H9 (cell line): ENCODE results near the gene DCAF7. TPM values are rescaled to one million over a fixed set of nuclear protein-coding genes. Genes with fewer than 3 reads are reported as not detected.

Experiments
- DNase-seq: peaks from one replicate; pipeline ENCODE4 v3.0.0-alpha.2; 2017
- H2AFZ ChIP-seq: one replicate; pipeline ENCODE4 v1.6.1; 2013; ENCODE audit warnings: mild to moderate bottlenecking, low read length, control low read depth, moderate library complexity
- H2AK5ac ChIP-seq: 2 replicates; pipeline ENCODE4 v1.6.1; 2013; ENCODE audit warnings: low read length, control low read depth, mixed read lengths; ENCODE audit not compliant: insufficient read length
- H2BK120ac ChIP-seq: one replicate; pipeline ENCODE4 v1.6.1; 2013; ENCODE audit warnings: low read depth, mild to moderate bottlenecking, low read length, control low read depth, inconsistent platforms; ENCODE audit not compliant: poor library complexity, severe bottlenecking
- H2BK12ac ChIP-seq: 2 replicates; pipeline ENCODE4 v1.6.1; 2013; ENCODE audit warnings: low read length, control low read depth, mixed read lengths, low read depth; ENCODE audit not compliant: insufficient read length
- H2BK15ac ChIP-seq: 2 replicates; pipeline ENCODE4 v1.6.1; 2013; ENCODE audit warnings: low read depth, low read length, control low read depth
- H2BK20ac ChIP-seq: one replicate; pipeline ENCODE4 v1.6.1; 2013; ENCODE audit warnings: low read depth, mild to moderate bottlenecking, low read length, control low read depth, inconsistent platforms; ENCODE audit not compliant: poor library complexity, severe bottlenecking
- H2BK5ac ChIP-seq: 2 replicates; pipeline ENCODE4 v1.6.1; 2013; ENCODE audit warnings: low read length, control low read depth, mixed read lengths; ENCODE audit not compliant: insufficient read length
- H3K14ac ChIP-seq: 2 replicates; pipeline ENCODE4 v1.6.1; 2013; ENCODE audit warnings: low read length, control low read depth; ENCODE audit not compliant: insufficient read depth
- H3K18ac ChIP-seq: 2 replicates; pipeline ENCODE4 v1.6.1; 2013; ENCODE audit warnings: low read depth, mild to moderate bottlenecking, mixed read lengths, low read length, control low read depth; ENCODE audit not compliant: insufficient read length
- H3K23ac ChIP-seq: 2 replicates; pipeline ENCODE4 v1.6.1; 2013; ENCODE audit warnings: low read length, control low read depth, mixed read lengths, low read depth; ENCODE audit not compliant: insufficient read length
- H3K23me2 ChIP-seq: 2 replicates; pipeline ENCODE4 v1.6.1; 2013; ENCODE audit warnings: low read depth, mild to moderate bottlenecking, mixed read lengths, low read length, control low read depth; ENCODE audit not compliant: insufficient read length, poor library complexity, severe bottlenecking
- H3K27ac ChIP-seq: 2 replicates; pipeline ENCODE4 v1.5.1; 2013; ENCODE audit warnings: low read length, control low read depth, mixed read lengths, low read depth; ENCODE audit not compliant: insufficient read length
- H3K27me3 ChIP-seq: 2 replicates; pipeline ENCODE4 v1.6.1; 2013; ENCODE audit warnings: low read length, control low read depth, inconsistent platforms; ENCODE audit not compliant: insufficient read depth
- H3K4ac ChIP-seq: 2 replicates; pipeline ENCODE4 v1.6.1; 2013; ENCODE audit warnings: low read depth, mild to moderate bottlenecking, control low read depth, inconsistent platforms, low read length, moderate library complexity
- H3K4me1 ChIP-seq: 2 replicates; pipeline ENCODE4 v1.6.1; 2013; ENCODE audit warnings: low read length, control low read depth, inconsistent platforms; ENCODE audit not compliant: insufficient read depth
- H3K4me2 ChIP-seq: 2 replicates; pipeline ENCODE4 v1.6.1; 2013; ENCODE audit warnings: low read length, control low read depth, mixed read lengths; ENCODE audit not compliant: insufficient read length, insufficient read depth
- H3K56ac ChIP-seq: 2 replicates; pipeline ENCODE4 v1.6.1; 2013; ENCODE audit warnings: low read depth, mild to moderate bottlenecking, mixed read lengths, low read length, control low read depth; ENCODE audit not compliant: insufficient read length
- H3K79me1 ChIP-seq: 2 replicates; pipeline ENCODE4 v1.6.1; 2013; ENCODE audit warnings: low read depth, mild to moderate bottlenecking, moderate library complexity, low read length, control low read depth, inconsistent platforms; ENCODE audit not compliant: insufficient read depth, poor library complexity, severe bottlenecking
- H3K79me2 ChIP-seq: 2 replicates; pipeline ENCODE4 v1.6.1; 2013; ENCODE audit warnings: low read length, control low read depth, inconsistent platforms; ENCODE audit not compliant: insufficient read depth
- H3K9ac ChIP-seq: 2 replicates; pipeline ENCODE4 v1.6.1; 2013; ENCODE audit warnings: low read length, control low read depth, mixed read lengths; ENCODE audit not compliant: insufficient read length; ENCODE audit errors: extremely low read depth
- H3K9me3 ChIP-seq: one replicate; pipeline ENCODE4 v1.6.1; 2013; ENCODE audit warnings: low read depth, low read length, inconsistent platforms; ENCODE audit not compliant: control insufficient read depth
- H3T11ph ChIP-seq: one replicate; pipeline ENCODE4 v1.6.1; 2013; ENCODE audit warnings: mild to moderate bottlenecking, low read length, control low read depth, inconsistent platforms
- H4K20me1 ChIP-seq: one replicate; pipeline ENCODE4 v1.6.1; 2013; ENCODE audit not compliant: control insufficient read depth, insufficient read length, insufficient read depth
- H4K5ac ChIP-seq: 2 replicates; pipeline ENCODE4 v1.6.1; 2013; ENCODE audit warnings: low read depth, mild to moderate bottlenecking, mixed read lengths, low read length, control low read depth; ENCODE audit not compliant: insufficient read length
- H4K8ac ChIP-seq: replicated peaks from 2 replicates; pipeline ENCODE4 v1.6.1; 2013; ENCODE audit warnings: low read length, control low read depth, mixed read lengths, low read depth; ENCODE audit not compliant: insufficient read length
- H4K91ac ChIP-seq: 2 replicates; pipeline ENCODE4 v1.6.1; 2013; ENCODE audit warnings: low read depth, mild to moderate bottlenecking, moderate library complexity, mixed read lengths, low read length, control low read depth; ENCODE audit not compliant: insufficient read length
- H3K27ac Mint-ChIP-seq, 3 experiments: 2 replicates in 2 of 3; 3 replicates in 1 of 3; pipeline ENCODE4 v1.8.0; 2020 to 2021; ENCODE audit warnings: mixed read lengths in 3 of 3, mild to moderate bottlenecking in 1 of 3, moderate library complexity in 1 of 3
- H3K27me3 Mint-ChIP-seq: 2 replicates; pipeline ENCODE4 v1.8.0; 2021; ENCODE audit warnings: low read depth, mild to moderate bottlenecking, moderate library complexity, mixed read lengths
- H3K36me3 Mint-ChIP-seq, 3 experiments: 2 replicates in 2 of 3; 3 replicates in 1 of 3; pipeline ENCODE4 v1.8.0; 2020 to 2021; ENCODE audit warnings: low read depth in 3 of 3, mixed read lengths in 3 of 3; ENCODE audit not compliant: insufficient read depth in 1 of 3
- H3K4me1 Mint-ChIP-seq, 2 experiments: 2 replicates each; pipeline ENCODE4 v1.8.0; 2020; ENCODE audit warnings: mixed read lengths in 2 of 2
- H3K4me3 Mint-ChIP-seq, 2 experiments: 2 replicates in 1 of 2; 3 replicates in 1 of 2; pipeline ENCODE4 v1.8.0; 2020 to 2021; ENCODE audit warnings: mild to moderate bottlenecking in 2 of 2, mixed read lengths in 2 of 2, moderate library complexity in 1 of 2
- H3K9me3 Mint-ChIP-seq, 2 experiments: 2 replicates in 1 of 2; 3 replicates in 1 of 2; pipeline ENCODE4 v1.8.0; 2020; ENCODE audit warnings: mild to moderate bottlenecking in 2 of 2, mixed read lengths in 2 of 2, moderate library complexity in 1 of 2
- WGBS: extraction: QIAGEN DNeasy Blood & Tissue Kit; methylation state at CpG from one replicate; pipeline ENCODE4 v1.1.7; 2013; ENCODE audit warnings: missing lambda C conversion rate, low lambda C conversion rate, mixed read lengths; ENCODE audit not compliant: insufficient read length; ENCODE audit errors: extremely low coverage; 5-methylcytosine and 5-hydroxymethylcytosine counted together
- total RNA-seq: library from RNA; stranded (reverse); gene quantifications from 2 replicates; pipeline ENCODE4 v1.2.1, GENCODE V29; 2021
- TF ChIP-seq, protein P1 (sequence below): fragments of 200-600 bp; sonication (generic); conservative IDR thresholded peaks from 3 replicates; pipeline ENCODE4 v1.8.0; 2021; ENCODE audit warnings: antibody characterized with exemption, mild to moderate bottlenecking

The DCAF7 gene
- total RNA-seq, 1 experiment from 2014 or later, result 86.2 TPM

DNA sequence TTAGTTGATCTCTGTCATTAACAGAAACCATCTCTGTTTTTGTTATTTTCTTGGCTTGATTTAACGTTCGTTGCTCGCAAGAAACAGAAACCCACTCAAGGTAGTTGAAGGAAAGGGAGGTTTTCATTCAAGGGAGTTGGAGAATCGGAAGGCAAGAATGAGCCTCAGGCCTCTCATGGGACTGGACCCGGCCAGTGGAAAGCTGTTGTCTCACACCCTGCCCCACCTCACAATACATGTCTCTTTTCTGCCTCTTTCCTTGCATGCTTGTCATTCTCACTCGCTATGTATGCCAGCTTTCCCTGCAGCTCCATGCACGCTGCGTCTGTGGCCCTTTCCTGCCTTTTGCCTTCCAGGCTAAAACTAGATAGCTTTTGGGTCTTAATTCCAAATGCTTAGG, 18.3 kb downstream of the DCAF7 start:
- Histone ChIP-seq H3K23ac (no peak overlapping the region), H3K4me1 (no peaks in the 10 kb centered on the region), H3K23me2 (no peaks in the 10 kb centered on the region), H2BK12ac (no peak overlapping the region), H4K91ac (no peak overlapping the region), H4K5ac (no peak overlapping the region), H3K4ac (no peak overlapping the region), H3K79me2 (peaks cover 3% of the 10 kb centered on the region; the same call in 1 of the 2 replicates), H3K9me3 (no peaks in the 10 kb centered on the region), H3K14ac (no peak overlapping the region), H2AFZ (no peak overlapping the region), H3K56ac (no peak overlapping the region), H2BK5ac (no peak overlapping the region), H3K27ac (no peak overlapping the region), H2AK5ac (no peak overlapping the region), H2BK120ac (no peak overlapping the region), H4K8ac (no peak overlapping the region), H2BK20ac (no peak overlapping the region), H2BK15ac (no peak overlapping the region), H3K27me3 (no peaks in the 10 kb centered on the region), H3T11ph (no peak overlapping the region), H3K4me2 (no peak overlapping the region), H3K18ac (no peak overlapping the region), H3K79me1 (peaks cover 2% of the 10 kb centered on the region), H3K9ac (no peak overlapping the region), H4K20me1 (no peaks in the 10 kb centered on the region)
- Mint-ChIP-seq H3K27me3 (no peaks in the 10 kb centered on the region), H3K4me1 (no peaks in the 10 kb centered on the region), H3K36me3 (no peaks in the 10 kb centered on the region; a peak in 1 of 7 replicates), H3K4me3 (no peak overlapping the region), H3K27ac (peak overlapping the region in 2 of 3 experiments; percentile 71 to 92; a peak in 5 of 7 replicates), H3K9me3 (no peaks in the 10 kb centered on the region)
- no peak for DNase-seq
- no CpG with 5 or more reads among the region's 8 CpGs for WGBS
- TF ChIP-seq, protein P1, sequence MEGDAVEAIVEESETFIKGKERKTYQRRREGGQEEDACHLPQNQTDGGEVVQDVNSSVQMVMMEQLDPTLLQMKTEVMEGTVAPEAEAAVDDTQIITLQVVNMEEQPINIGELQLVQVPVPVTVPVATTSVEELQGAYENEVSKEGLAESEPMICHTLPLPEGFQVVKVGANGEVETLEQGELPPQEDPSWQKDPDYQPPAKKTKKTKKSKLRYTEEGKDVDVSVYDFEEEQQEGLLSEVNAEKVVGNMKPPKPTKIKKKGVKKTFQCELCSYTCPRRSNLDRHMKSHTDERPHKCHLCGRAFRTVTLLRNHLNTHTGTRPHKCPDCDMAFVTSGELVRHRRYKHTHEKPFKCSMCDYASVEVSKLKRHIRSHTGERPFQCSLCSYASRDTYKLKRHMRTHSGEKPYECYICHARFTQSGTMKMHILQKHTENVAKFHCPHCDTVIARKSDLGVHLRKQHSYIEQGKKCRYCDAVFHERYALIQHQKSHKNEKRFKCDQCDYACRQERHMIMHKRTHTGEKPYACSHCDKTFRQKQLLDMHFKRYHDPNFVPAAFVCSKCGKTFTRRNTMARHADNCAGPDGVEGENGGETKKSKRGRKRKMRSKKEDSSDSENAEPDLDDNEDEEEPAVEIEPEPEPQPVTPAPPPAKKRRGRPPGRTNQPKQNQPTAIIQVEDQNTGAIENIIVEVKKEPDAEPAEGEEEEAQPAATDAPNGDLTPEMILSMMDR, result no peak
